Hematopoietic multipotent progenitor cell treated with erythropoietin and hydrocortisone succinate and interleukin-3 and kit ligand, for 8 days (in vitro differentiated cells): ENCODE data around the gene UQCRH.
"Not testable (repeated sequence)": the region's sequence is repeated elsewhere in the genome, so short reads cannot be mapped to it uniquely, and the experiment has no call there.

Source experiments
- DNase-seq: peaks from one replicate; pipeline ENCODE4 v3.0.0-alpha.2; 2015

UQCRH gene

GRCh38 chr1:46300673-46301405 is 2.7 kb upstream of the UQCRH start:
- DNase-seq: no peak

- DNase-seq: no peak
Observed at GRCh38 chr1:46301406-46301807, 2.1 kb upstream of the UQCRH start.

- DNase-seq: peak; percentile 55
Observed at GRCh38 chr1:46301808-46302640, 1.5 kb upstream of the UQCRH start.

GRCh38 chr1:46302641-46303037 is 859 bp upstream of the UQCRH start:
- no peak for DNase-seq

GRCh38 chr1:46303872-46304326 is 401 bp downstream of the UQCRH start:
- no peak for DNase-seq

GRCh38 chr1:46306159-46306530 is 2.6 kb downstream of the UQCRH start:
- DNase-seq: no peak

- no peak for DNase-seq
Observed at GRCh38 chr1:46309401-46310159, 6.1 kb downstream of the UQCRH start.

GRCh38 chr1:46310321-46310720 is 6.8 kb downstream of the UQCRH start:
- no peak for DNase-seq

- DNase-seq: no peak
Observed at GRCh38 chr1:46315669-46316403, 12.3 kb downstream of the UQCRH start.

GRCh38 chr1:46317323-46317722 is 13.8 kb downstream of the UQCRH start:
- DNase-seq: no peak

- DNase-seq: not testable (repeated sequence)
Observed at GRCh38 chr1:46319301-46319700, 15.8 kb downstream of the UQCRH start.

- not testable (repeated sequence) for DNase-seq
Observed at GRCh38 chr1:46319960-46320914, 16.7 kb downstream of the UQCRH start.

- not testable (repeated sequence) for DNase-seq
Observed at GRCh38 chr1:46322191-46322590, 18.7 kb downstream of the UQCRH start.

- DNase-seq: not testable (repeated sequence)
Observed at GRCh38 chr1:46325285-46326076, 22.0 kb downstream of the UQCRH start.

GRCh38 chr1:46328182-46328581 is 24.7 kb downstream of the UQCRH start:
- not testable (repeated sequence) for DNase-seq

GRCh38 chr1:46329807-46330206 is 26.3 kb downstream of the UQCRH start:
- not testable (repeated sequence) for DNase-seq

GRCh38 chr1:46330381-46330780 is 26.9 kb downstream of the UQCRH start:
- not testable (repeated sequence) for DNase-seq

- not testable (repeated sequence) for DNase-seq
Observed at GRCh38 chr1:46331786-46332540, 28.5 kb downstream of the UQCRH start.

- DNase-seq: peak; percentile 79
Observed at GRCh38 chr1:46333300-46334029, 30.0 kb downstream of the UQCRH start.
